SK-N-MC (cell line): ENCODE data around the gene SCAF4.
A peak's percentile ranks its signal among the peaks of the same experiment; 100 is the strongest.
"Not testable (repeated sequence)": the region's sequence is repeated elsewhere in the genome, so short reads cannot be mapped to it uniquely, and the experiment has no call there.

Experiments used
- DNase-seq: peaks from one replicate; pipeline ENCODE4 v3.0.0-alpha.2; 2011; ENCODE audit warnings: low read depth, low spot score
- H3K27ac ChIP-seq: fragments of 200-600 bp; sonication (generic); 2 replicates; pipeline ENCODE4 v1.5.1; 2016; ENCODE audit warnings: mixed run types
- H3K36me3 ChIP-seq: fragments of 200-600 bp; sonication (generic); 2 replicates; pipeline ENCODE4 v1.6.1; 2017; ENCODE audit warnings: antibody characterized with exemption, low read length, mixed read lengths; ENCODE audit not compliant: insufficient read depth
- H3K4me3 ChIP-seq: fragments of 200-600 bp; sonication (generic); 2 replicates; pipeline ENCODE4 v1.5.1; 2016
- H3K9ac ChIP-seq: fragments of 200-600 bp; sonication (generic); 2 replicates; pipeline ENCODE4 v1.8.0; 2017; ENCODE audit warnings: mixed run types, mixed read lengths; ENCODE audit not compliant: insufficient read length
- H3K9me3 ChIP-seq: fragments of 200-600 bp; sonication (generic); 2 replicates; pipeline ENCODE4 v1.6.1; 2017; ENCODE audit warnings: low read depth, mild to moderate bottlenecking, antibody characterized with exemption, low read length, moderate library complexity, mixed read lengths
- EZH2 ChIP-seq: fragments of 200-600 bp; sonication (generic); IDR thresholded peaks from one replicate; pipeline ENCODE4 v1.6.1; 2017; ENCODE audit warnings: antibody characterized with exemption
- FOXP2 ChIP-seq: optimal IDR thresholded peaks from 2 replicates; pipeline ENCODE3; 2011; ENCODE audit warnings: mild to moderate bottlenecking, moderate library complexity; ENCODE audit not compliant: insufficient read depth; ENCODE audit errors: extremely low read length, control extremely low read depth
- POLR2AphosphoS5 ChIP-seq: IDR thresholded peaks from 2 replicates; pipeline ENCODE4 v1.6.1; 2012; ENCODE audit warnings: mild to moderate bottlenecking, low read depth, low read length, borderline replicate concordance

The SCAF4 gene

DNA sequence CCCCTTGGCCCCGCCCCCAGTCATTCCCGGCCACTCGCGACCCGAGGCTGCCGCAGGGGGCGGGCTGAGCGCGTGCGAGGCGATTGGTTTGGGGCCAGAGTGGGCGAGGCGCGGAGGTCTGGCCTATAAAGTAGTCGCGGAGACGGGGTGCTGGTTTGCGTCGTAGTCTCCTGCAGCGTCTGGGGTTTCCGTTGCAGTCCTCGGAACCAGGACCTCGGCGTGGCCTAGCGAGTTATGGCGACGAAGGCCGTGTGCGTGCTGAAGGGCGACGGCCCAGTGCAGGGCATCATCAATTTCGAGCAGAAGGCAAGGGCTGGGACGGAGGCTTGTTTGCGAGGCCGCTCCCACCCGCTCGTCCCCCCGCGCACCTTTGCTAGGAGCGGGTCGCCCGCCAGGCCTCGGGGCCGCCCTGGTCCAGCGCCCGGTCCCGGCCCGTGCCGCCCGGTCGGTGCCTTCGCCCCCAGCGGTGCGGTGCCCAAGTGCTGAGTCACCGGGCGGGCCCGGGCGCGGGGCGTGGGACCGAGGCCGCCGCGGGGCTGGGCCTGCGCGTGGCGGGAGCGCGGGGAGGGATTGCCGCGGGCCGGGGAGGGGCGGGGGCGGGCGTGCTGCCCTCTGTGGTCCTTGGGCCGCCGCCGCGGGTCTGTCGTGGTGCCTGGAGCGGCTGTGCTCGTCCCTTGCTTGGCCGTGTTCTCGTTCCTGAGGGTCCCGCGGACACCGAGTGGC, 72.2 kb downstream of the SCAF4 start, which contains the start of gene SOD1:
TSS of gene SOD1 (plus strand) at position 158 of the 723 bp plus-strand sequence. CDS start at position 235, 77 bp downstream.
- peak; percentile 26 for DNase-seq
- peak within 1 kb of the TSS; percentile 92 for H3K4me3 ChIP-seq
- no peaks in the 10 kb centered on the region for H3K9me3 ChIP-seq
- peaks cover 28% of the 10 kb centered on the region for H3K36me3 ChIP-seq
- TF ChIP-seq POLR2AphosphoS5 (peak; percentile 99), EZH2 (no peak), FOXP2 (no peak)
- H3K27ac ChIP-seq: 0 out of 2 replicates have a peak within 1 kb of the TSS, but pooled peaks have one; percentile 25
- H3K9ac ChIP-seq: peak within 1 kb of the TSS; percentile 86

DNA sequence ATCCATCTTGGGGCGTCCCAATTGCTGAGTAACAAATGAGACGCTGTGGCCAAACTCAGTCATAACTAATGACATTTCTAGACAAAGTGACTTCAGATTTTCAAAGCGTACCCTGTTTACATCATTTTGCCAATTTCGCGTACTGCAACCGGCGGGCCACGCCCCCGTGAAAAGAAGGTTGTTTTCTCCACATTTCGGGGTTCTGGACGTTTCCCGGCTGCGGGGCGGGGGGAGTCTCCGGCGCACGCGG, 72.7 kb downstream of the SCAF4 start:
- no peak for TF ChIP-seq EZH2
- TF ChIP-seq FOXP2: no peak
- TF ChIP-seq POLR2AphosphoS5: no peak
- Histone ChIP-seq H3K9ac (peak overlapping the region; percentile 32), H3K9me3 (no peaks in the 10 kb centered on the region), H3K4me3 (peak overlapping the region; percentile 92), H3K27ac (0 out of 2 replicates have a peak overlapping the region, but pooled peaks have one; percentile 25), H3K36me3 (peaks cover 26% of the 10 kb centered on the region)
- DNase-seq: no peak

DNA sequence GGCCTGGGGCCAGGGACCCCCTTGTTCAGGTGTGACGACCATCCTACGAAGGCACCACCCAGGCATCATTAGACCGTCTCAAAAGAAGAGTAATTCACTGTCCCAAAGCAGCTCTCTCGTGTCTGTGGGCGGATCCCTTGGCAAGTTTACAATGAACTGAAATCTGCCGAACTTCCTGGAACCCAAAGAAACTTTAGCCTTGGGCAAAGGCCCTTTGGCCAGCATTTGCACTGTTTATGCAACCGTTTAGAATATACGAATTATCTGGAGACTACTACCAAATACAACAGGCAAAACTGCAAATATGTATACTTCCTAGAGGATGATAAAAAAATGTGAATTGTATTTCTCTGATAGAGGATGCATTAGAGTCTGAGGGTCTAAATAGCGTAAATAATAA, 73.9 kb downstream of the SCAF4 start:
- DNase-seq: no peak
- Histone ChIP-seq H3K4me3 (no peak overlapping the region), H3K27ac (no peak overlapping the region), H3K9ac (no peak overlapping the region), H3K36me3 (peaks cover 14% of the 10 kb centered on the region), H3K9me3 (no peaks in the 10 kb centered on the region)
- no peak for TF ChIP-seq EZH2
- TF ChIP-seq FOXP2: no peak
- TF ChIP-seq POLR2AphosphoS5: no peak

DNA sequence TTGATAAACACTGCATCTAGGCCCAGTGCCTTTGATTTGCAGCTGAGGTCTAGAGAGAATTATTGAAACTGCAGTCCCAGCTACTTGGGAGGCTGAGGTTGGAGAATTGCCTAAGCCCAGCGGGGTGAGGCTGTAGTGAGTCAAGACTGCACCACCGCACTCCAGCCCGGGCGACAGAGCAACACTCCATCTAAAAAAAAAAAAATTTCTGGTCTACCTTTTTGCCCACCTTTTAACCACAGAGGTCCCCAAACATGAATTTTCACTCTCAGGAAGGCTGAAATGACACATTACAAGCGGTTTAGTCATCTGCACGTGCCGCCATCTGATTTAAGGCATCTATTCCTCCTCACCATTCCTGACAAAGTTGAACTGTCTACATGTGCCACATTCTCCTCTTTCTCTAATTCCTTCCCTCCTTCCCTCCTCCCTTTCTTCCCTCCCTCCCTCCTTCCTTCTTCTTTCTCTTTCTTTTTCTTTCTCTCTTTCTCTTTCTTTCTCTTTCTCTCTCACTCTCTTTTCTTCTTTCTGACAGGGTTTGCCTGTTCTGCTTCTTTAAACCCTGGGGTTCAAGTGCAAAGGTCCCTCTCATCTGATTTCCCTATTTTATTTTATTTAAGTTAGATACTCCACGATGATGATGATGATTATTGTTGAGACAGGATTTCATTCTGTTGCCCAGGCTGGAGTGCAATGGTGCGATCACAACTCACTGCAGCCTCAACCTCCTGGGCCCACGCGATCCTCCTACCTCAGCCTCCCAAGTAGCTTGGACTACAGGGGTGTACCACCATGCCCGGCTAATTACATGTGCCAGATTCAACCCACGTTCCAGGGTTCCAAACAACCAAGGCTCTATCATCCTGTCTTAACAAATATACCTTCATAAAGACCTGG, 75.5 kb downstream of the SCAF4 start:
- peaks cover 3% of the 10 kb centered on the region for H3K36me3 ChIP-seq
- no peak overlapping the region for H3K9ac ChIP-seq
- H3K27ac ChIP-seq: no peak overlapping the region
- no peaks in the 10 kb centered on the region for H3K9me3 ChIP-seq
- TF ChIP-seq FOXP2 (no peak), EZH2 (no peak), POLR2AphosphoS5 (no peak)
- DNase-seq: no peak
- H3K4me3 ChIP-seq: no peak overlapping the region

DNA sequence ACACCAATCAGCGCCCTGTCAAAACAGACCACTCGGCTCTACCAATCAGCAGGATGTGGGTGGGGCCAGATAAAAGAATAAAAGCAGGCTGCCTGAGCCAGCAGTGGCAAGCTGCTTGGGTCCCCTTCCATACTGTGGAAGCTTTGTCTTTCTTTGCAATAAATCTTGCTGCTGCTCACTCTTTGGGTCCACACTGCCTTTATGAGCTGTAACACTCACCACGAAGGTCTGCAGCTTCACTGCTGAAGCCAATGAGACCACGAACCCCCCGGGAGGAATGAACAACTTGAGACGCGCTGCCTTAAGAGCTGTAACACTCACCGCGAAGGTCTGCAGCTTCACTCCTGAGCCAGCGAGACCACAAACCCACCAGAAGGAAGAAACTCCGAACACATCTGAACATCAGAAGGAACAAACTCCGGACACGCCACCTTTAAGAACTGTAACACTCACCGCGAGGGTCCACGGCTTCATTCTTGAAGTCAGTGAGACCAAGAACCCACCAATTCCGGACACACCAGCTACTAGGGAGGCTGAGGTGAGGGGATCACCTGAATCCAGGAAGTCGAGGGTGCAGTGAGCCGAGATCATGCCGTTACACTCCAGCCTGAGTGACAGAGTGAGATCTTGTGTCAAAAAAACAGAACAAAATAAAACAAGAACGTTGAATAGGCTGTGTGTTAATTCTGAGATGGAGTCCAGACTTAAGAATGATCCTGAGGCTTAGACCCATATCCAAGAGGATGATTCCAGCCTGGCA, 76.9 kb downstream of the SCAF4 start:
- not testable (repeated sequence) for H3K27ac ChIP-seq, DNase-seq, H3K9me3 ChIP-seq, H3K9ac ChIP-seq, H3K36me3 ChIP-seq, H3K4me3 ChIP-seq

DNA sequence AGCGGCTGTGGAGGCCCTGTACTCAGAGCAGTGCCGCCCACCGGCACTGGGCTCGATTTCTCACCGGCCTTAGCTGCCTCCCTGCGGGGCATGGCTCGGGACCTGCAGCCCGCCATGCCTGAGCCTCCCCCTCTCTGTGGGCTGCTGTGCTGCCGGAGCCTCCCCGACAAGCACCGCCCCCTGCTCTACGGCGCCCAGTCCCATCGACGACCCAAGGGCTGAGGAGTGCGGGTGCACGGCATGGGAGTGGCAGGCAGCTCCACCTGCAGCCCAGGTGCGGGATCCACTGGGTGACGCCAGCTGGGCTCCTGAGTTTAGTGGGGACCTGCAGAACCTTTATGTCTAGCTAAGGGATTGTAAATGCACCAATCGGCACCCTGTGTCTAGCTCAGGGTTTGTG, 77.6 kb downstream of the SCAF4 start:
- TF ChIP-seq EZH2 (no peak), POLR2AphosphoS5 (no peak), FOXP2 (no peak)
- no peaks in the 10 kb centered on the region for H3K36me3 ChIP-seq
- no peak overlapping the region for H3K27ac ChIP-seq
- no peaks in the 10 kb centered on the region for H3K9me3 ChIP-seq
- DNase-seq: no peak
- no peak overlapping the region for H3K9ac ChIP-seq
- no peak overlapping the region for H3K4me3 ChIP-seq

DNA sequence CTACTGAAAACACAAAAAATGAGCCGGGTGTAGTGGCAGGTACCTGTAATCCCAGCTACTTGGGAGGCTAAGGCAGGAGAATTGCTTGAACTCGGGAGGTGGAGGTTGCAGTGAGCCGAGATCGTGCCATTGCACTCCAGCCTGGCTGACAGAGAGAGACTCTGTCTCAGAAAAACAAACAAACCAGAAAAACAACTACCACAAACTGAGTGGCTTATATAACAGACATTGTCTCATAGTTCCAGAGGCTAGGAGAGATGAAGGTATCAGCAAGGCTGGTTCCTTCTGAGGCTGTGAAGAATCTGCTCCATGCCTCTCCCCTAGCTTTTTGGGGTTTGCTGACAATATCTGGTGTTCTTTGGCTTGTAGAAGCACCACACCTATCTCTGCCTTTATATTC, 80.4 kb downstream of the SCAF4 start:
- H3K4me3 ChIP-seq: not testable (repeated sequence)

DNA sequence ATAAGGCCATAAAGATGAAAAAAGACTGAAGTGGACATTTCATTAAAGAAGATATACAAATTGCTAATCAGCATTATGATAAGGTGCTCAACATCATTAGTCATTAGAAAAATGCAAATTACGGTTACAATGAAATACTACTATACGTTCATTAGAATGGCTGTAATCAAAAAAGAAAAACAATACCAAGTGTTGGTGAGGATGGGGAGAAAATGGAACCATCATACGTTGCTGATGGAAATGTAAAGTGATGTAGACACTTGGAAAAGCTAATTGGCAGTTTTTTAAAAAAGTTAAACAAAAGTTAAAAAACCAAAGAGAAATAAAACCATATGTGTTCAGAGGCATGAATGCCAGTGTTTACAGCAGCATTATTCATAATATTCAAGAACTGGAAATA, 81.0 kb downstream of the SCAF4 start:
- Histone ChIP-seq H3K9ac (no peak overlapping the region), H3K9me3 (no peaks in the 10 kb centered on the region), H3K36me3 (no peaks in the 10 kb centered on the region), H3K27ac (no peak overlapping the region), H3K4me3 (no peak overlapping the region)
- TF ChIP-seq POLR2AphosphoS5: no peak
- no peak for TF ChIP-seq FOXP2
- TF ChIP-seq EZH2: no peak
- DNase-seq: no peak

More for the DNA sequence above, 80.4 kb downstream of the SCAF4 start:
- DNase-seq, H3K27ac ChIP-seq, H3K36me3 ChIP-seq, H3K9ac ChIP-seq, H3K9me3 ChIP-seq: not testable (repeated sequence)
